Measurements from ENCODE around the gene PRKN. TPM values are rescaled to one million over a fixed set of nuclear protein-coding genes. Genes with fewer than 3 reads are reported as not detected.

The PRKN gene
- total RNA-seq, 1 experiment from 2014 or later, result 2.0 TPM

DNA sequence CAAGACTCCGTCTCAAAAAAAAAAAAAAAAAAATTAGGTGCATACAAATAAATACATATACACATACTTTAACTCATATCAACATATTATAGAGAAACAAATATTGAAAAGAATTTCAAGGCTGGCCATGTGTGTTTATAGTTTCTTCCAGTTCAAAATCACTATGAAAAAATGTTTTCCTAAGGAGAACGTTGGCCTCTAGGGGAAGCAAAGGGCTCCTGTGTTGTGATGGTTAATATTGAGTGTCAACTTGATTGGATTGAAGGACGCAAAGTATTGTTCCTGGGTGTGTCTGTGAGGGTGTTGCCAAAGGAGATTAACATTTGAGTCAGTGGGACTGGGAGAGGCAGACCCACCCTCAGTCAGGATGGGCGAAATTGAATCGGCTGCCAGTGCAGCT, 1271.7 kb downstream of the PRKN start:
- H4K5ac ChIP-seq (ENCODE audit: insufficient read length, low read depth, low read length), result no peak overlapping the region
- peak; percentile 48 for TF ChIP-seq CTCF (conservative IDR thresholded peaks at IDR 0.05)
- no peak overlapping the region for H3K56ac ChIP-seq (ENCODE audit: insufficient read length, low read depth, low read length)
- no peaks in the 10 kb centered on the region for H3K79me1 ChIP-seq (ENCODE audit: insufficient read depth, low read depth, low read length, poor library complexity, severe bottlenecking)
- H2BK5ac ChIP-seq (ENCODE audit: insufficient read length, low read length), result no peak overlapping the region
- no peak overlapping the region for H3K9ac ChIP-seq (ENCODE audit: extremely low read depth, insufficient read length, low read length)
- H3K14ac ChIP-seq (ENCODE audit: insufficient read depth, low read length), result no peak overlapping the region
- no peak overlapping the region for H3K27ac ChIP-seq (ENCODE audit: insufficient read length, low read depth, low read length)
- no peak overlapping the region for H4K91ac ChIP-seq (ENCODE audit: insufficient read length, low read depth, low read length)
- H3K27me3 ChIP-seq (ENCODE audit: insufficient read depth, low read length), result no peaks in the 10 kb centered on the region
- H3K4me3 Mint-ChIP-seq, result no peak overlapping the region
- H3K27ac Mint-ChIP-seq, result no peak overlapping the region
- H3K9me3 ChIP-seq (ENCODE audit: control insufficient read depth, low read depth, low read length), result no peaks in the 10 kb centered on the region
- no peak for DNase-seq
- WGBS (ENCODE audit: extremely low coverage, insufficient read length, low lambda C conversion rate), result no CpG with 5 or more reads among the region's 5 CpGs
- no peaks in the 10 kb centered on the region for H3K23me2 ChIP-seq (ENCODE audit: insufficient read length, low read depth, low read length, poor library complexity, severe bottlenecking)
- no peak overlapping the region for H2AK5ac ChIP-seq (ENCODE audit: insufficient read length, low read length)
- H3K36me3 Mint-ChIP-seq (ENCODE audit: insufficient read depth in 1 of 3, low read depth in 3 of 3), result no peaks in the 10 kb centered on the region
- no peaks in the 10 kb centered on the region for H4K20me1 ChIP-seq (ENCODE audit: control insufficient read depth, insufficient read depth, insufficient read length)
- H4K8ac ChIP-seq (replicated peaks; ENCODE audit: insufficient read length, low read depth, low read length), result no peak overlapping the region
- no peak overlapping the region for H3T11ph ChIP-seq (ENCODE audit: low read length)
- no peaks in the 10 kb centered on the region; a peak in 1 of 5 replicates for H3K9me3 Mint-ChIP-seq
- no peak overlapping the region for H2BK15ac ChIP-seq (ENCODE audit: low read depth, low read length)
- H3K27me3 Mint-ChIP-seq (ENCODE audit: low read depth), result no peaks in the 10 kb centered on the region
- H3K4me2 ChIP-seq (ENCODE audit: insufficient read depth, insufficient read length, low read length), result no peak overlapping the region
- H2BK120ac ChIP-seq (ENCODE audit: low read depth, low read length, poor library complexity, severe bottlenecking), result no peak overlapping the region
- H2BK12ac ChIP-seq (ENCODE audit: insufficient read length, low read depth, low read length), result no peak overlapping the region
- peaks cover 0 to 2% of the 10 kb centered on the region in 2 experiments; a peak in 1 of 4 replicates for H3K4me1 Mint-ChIP-seq
- no peak overlapping the region for H3K18ac ChIP-seq (ENCODE audit: insufficient read length, low read depth, low read length)
- H3K4me1 ChIP-seq (ENCODE audit: insufficient read depth, low read length), result no peaks in the 10 kb centered on the region
- H3K79me2 ChIP-seq (ENCODE audit: insufficient read depth, low read length), result no peaks in the 10 kb centered on the region
- H3K23ac ChIP-seq (ENCODE audit: insufficient read length, low read depth, low read length), result no peak overlapping the region
- H2BK20ac ChIP-seq (ENCODE audit: low read depth, low read length, poor library complexity, severe bottlenecking), result no peak overlapping the region
- H3K4ac ChIP-seq (ENCODE audit: low read depth, low read length), result no peak overlapping the region
- no peak overlapping the region for H2AFZ ChIP-seq (ENCODE audit: low read length)
